BLaER1 treated with 17β-estradiol and CSF1 and Interleukin-3, amounts not matched to agents 10 nM and 100 nM (cell line): ENCODE measurements around the gene STK39.
A peak's percentile ranks its signal among the peaks of the same experiment; 100 is the strongest.

ENCODE experiments used
- H3K27ac ChIP-seq, 11 experiments: shearing (Covaris generic); formaldehyde crosslinking; 2 replicates each; pipeline ENCODE4 v1.8.1; 2022
- H3K27me3 ChIP-seq, 11 experiments: shearing (Covaris generic); formaldehyde crosslinking; 2 replicates each; pipeline ENCODE4 v1.8.1; 2022
- H3K36me3 ChIP-seq, 11 experiments: shearing (Covaris generic); formaldehyde crosslinking; 2 replicates each; pipeline ENCODE4 v1.8.1; 2022
- H3K4me1 ChIP-seq, 10 experiments: shearing (Covaris generic); formaldehyde crosslinking; 2 replicates each; pipeline ENCODE4 v1.8.1; 2022
- H3K4me2 ChIP-seq, 11 experiments: shearing (Covaris generic); formaldehyde crosslinking; 2 replicates each; pipeline ENCODE4 v1.8.1; 2022
- H3K4me3 ChIP-seq, 10 experiments: shearing (Covaris generic); formaldehyde crosslinking; 2 replicates each; pipeline ENCODE4 v1.8.1; 2022
- H3K9ac ChIP-seq, 11 experiments: shearing (Covaris generic); formaldehyde crosslinking; 2 replicates each; pipeline ENCODE4 v1.8.1; 2022
- H3K9me3 ChIP-seq, 11 experiments: shearing (Covaris generic); formaldehyde crosslinking; replicated peaks in 1 of 11; 2 replicates each; pipeline ENCODE4 v1.8.1; 2022
- H4K20me1 ChIP-seq, 11 experiments: shearing (Covaris generic); formaldehyde crosslinking; 2 replicates each; pipeline ENCODE4 v1.8.1; 2022
- Cebpa-rat ChIP-seq, 11 experiments: shearing (Covaris generic); IDR thresholded peaks; 2 replicates each; pipeline ENCODE4 v1.8.1; 2022

STK39 gene

DNA sequence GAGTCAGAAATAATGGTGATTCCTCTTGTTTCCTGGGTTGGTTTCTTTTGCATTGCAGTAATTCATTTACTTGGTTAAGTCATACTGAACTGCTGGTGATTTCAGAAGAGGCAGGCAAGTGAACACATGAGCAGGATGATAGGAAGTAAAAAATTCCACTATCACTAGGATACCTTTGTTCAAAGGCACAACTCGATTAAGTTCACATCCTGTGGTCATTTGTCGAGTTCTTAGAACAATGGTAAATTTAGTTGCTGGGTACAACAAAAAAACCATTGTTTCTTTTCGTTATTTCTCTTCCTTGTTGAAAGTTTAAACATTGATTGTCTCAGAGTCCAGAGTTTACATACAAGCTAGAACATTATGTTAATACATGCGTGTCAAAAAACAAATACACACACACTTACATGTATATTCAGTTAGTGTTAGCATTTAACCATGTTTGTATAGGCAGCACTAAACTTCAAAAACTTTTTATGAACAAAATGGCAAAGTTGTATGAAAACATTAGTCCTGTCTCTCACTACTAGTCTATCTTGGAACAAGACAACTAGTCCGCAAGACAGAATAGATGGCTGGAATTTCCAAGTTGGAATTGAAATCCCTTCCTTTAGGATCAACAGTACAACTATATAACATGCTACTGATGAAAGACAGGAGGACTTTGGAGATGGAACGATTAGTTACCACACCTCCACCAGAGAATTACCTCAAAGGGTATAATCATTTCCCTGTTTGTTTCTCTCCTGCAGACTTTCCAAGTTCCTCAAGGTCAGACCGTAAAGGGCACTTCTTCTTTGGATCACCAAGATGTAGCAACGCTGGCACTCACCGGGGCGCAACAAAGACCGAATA is 26.2 kb downstream of the STK39 start:
- Histone ChIP-seq H3K4me2 (peak overlapping the region in 1 of 11 experiments; percentile 64; a peak in 1 of 22 replicates), H3K27me3 (no peaks in the 10 kb centered on the region), H3K36me3 (peaks cover 0 to 68% (median 25%) of the 10 kb centered on the region in 11 experiments; a peak in 18 of 22 replicates), H3K4me3 (no peak overlapping the region), H3K9ac (no peak overlapping the region), H3K9me3 (peaks cover 0 to 17% (median 10%) of the 10 kb centered on the region in 11 experiments; a peak in 9 of 22 replicates), H4K20me1 (peaks cover 0 to 7% (median 0%) of the 10 kb centered on the region in 11 experiments; a peak in 3 of 22 replicates), H3K4me1 (peaks cover 6 to 44% (median 15%) of the 10 kb centered on the region in 10 experiments; a peak in 19 of 20 replicates), H3K27ac (no peak overlapping the region)
- no peak for TF ChIP-seq Cebpa-rat (IDR thresholded peaks at IDR 0.05)

GRCh38 chr2:168217920-168218319 is 29.5 kb downstream of the STK39 start:
- Histone ChIP-seq H3K27ac (no peak overlapping the region), H3K4me3 (no peak overlapping the region), H3K4me1 (peaks cover 2 to 28% (median 9%) of the 10 kb centered on the region in 10 experiments; a peak in 18 of 20 replicates), H4K20me1 (no peaks in the 10 kb centered on the region; a peak in 1 of 22 replicates), H3K9ac (no peak overlapping the region), H3K36me3 (peaks cover 0 to 92% (median 39%) of the 10 kb centered on the region in 11 experiments; a peak in 18 of 22 replicates), H3K4me2 (peak overlapping the region in 4 of 11 experiments; percentile 16 to 28 (median 26); a peak in 3 of 22 replicates), H3K27me3 (no peaks in the 10 kb centered on the region), H3K9me3 (peaks cover 0 to 33% (median 11%) of the 10 kb centered on the region in 11 experiments; a peak in 10 of 22 replicates)
- TF ChIP-seq Cebpa-rat (IDR thresholded peaks at IDR 0.05): no peak

- peaks cover 0 to 41% (median 15%) of the 10 kb centered on the region in 11 experiments; a peak in 12 of 22 replicates for H3K9me3 ChIP-seq
- peaks cover 0 to 92% (median 41%) of the 10 kb centered on the region in 11 experiments; a peak in 18 of 22 replicates for H3K36me3 ChIP-seq
- H4K20me1 ChIP-seq: no peaks in the 10 kb centered on the region; a peak in 1 of 22 replicates
- H3K27ac ChIP-seq: no peak overlapping the region
- no peak overlapping the region for H3K9ac ChIP-seq
- H3K27me3 ChIP-seq: no peaks in the 10 kb centered on the region
- peaks cover 9 to 28% (median 18%) of the 10 kb centered on the region in 10 experiments for H3K4me1 ChIP-seq
- H3K4me3 ChIP-seq: no peak overlapping the region
- H3K4me2 ChIP-seq: no peak overlapping the region
- no peak for TF ChIP-seq Cebpa-rat (IDR thresholded peaks at IDR 0.05)
These were observed 30.9 kb downstream of the STK39 start for GRCh38 chr2:168216351-168217005.

DNA sequence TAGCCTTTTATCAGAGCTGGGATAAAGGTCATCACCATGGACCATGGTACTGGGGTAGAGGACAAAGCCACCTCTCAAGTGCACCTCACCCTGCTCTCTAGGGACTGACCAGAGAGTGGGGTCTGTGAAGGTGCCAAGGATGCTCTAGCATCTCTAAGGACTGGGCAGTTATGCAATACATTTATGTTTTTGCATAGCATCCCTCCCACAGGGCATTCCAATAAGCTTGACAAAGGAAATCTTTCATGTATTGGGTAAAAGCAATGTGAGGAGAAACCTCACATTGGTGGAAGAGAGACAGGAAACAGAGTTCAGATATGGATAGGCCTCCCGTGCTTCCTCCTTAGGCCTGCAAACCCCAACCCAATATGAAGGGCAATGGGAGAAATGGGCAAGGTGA is 31.6 kb downstream of the STK39 start:
- H3K9me3 ChIP-seq: peaks cover 0 to 47% (median 16%) of the 10 kb centered on the region in 11 experiments; a peak in 13 of 22 replicates
- no peak overlapping the region for H3K4me3 ChIP-seq
- H3K4me1 ChIP-seq: peaks cover 16 to 35% (median 24%) of the 10 kb centered on the region in 10 experiments
- no peak for TF ChIP-seq Cebpa-rat (IDR thresholded peaks at IDR 0.05)
- H3K9ac ChIP-seq: no peak overlapping the region
- H3K27me3 ChIP-seq: no peaks in the 10 kb centered on the region
- no peaks in the 10 kb centered on the region; a peak in 1 of 22 replicates for H4K20me1 ChIP-seq
- H3K36me3 ChIP-seq: peaks cover 0 to 90% (median 38%) of the 10 kb centered on the region in 11 experiments; a peak in 18 of 22 replicates
- H3K27ac ChIP-seq: no peak overlapping the region
- H3K4me2 ChIP-seq: no peak overlapping the region

- Histone ChIP-seq H3K36me3 (peaks cover 0 to 92% (median 44%) of the 10 kb centered on the region in 11 experiments; a peak in 18 of 22 replicates), H4K20me1 (no peaks in the 10 kb centered on the region), H3K27ac (peak overlapping the region in 2 of 11 experiments; percentile 68 to 77; a peak in 1 of 22 replicates), H3K4me1 (peaks cover 23 to 46% (median 31%) of the 10 kb centered on the region in 10 experiments), H3K9ac (no peak overlapping the region), H3K9me3 (peaks cover 0 to 71% (median 40%) of the 10 kb centered on the region in 11 experiments; a peak in 19 of 22 replicates), H3K27me3 (no peaks in the 10 kb centered on the region), H3K4me2 (0 out of 22 replicates have a peak overlapping the region, but pooled peaks of 1 of the 11 experiments have one; percentile 36), H3K4me3 (no peak overlapping the region)
- no peak for TF ChIP-seq Cebpa-rat (IDR thresholded peaks at IDR 0.05)
These were observed 34.5 kb downstream of the STK39 start for GRCh38 chr2:168212866-168213265.

- Histone ChIP-seq H3K27me3 (no peaks in the 10 kb centered on the region), H3K27ac (peak overlapping the region in 9 of 11 experiments; percentile 45 to 78 (median 68); a peak in 17 of 22 replicates), H3K4me2 (peak overlapping the region in 10 of 11 experiments; percentile 30 to 83 (median 61); a peak in 15 of 22 replicates), H4K20me1 (no peaks in the 10 kb centered on the region), H3K9me3 (peaks cover 0 to 78% (median 47%) of the 10 kb centered on the region in 11 experiments; a peak in 19 of 22 replicates), H3K36me3 (peaks cover 0 to 97% (median 51%) of the 10 kb centered on the region in 11 experiments; a peak in 18 of 22 replicates), H3K4me3 (no peak overlapping the region), H3K9ac (no peak overlapping the region), H3K4me1 (peaks cover 23 to 49% (median 31%) of the 10 kb centered on the region in 10 experiments)
- no peak for TF ChIP-seq Cebpa-rat (IDR thresholded peaks at IDR 0.05)
These were observed 35.2 kb downstream of the STK39 start for GRCh38 chr2:168212167-168212566.

GRCh38 chr2:168211664-168212163 is 35.7 kb downstream of the STK39 start:
- Histone ChIP-seq H3K4me3 (no peak overlapping the region), H3K4me2 (peak overlapping the region; percentile 30 to 83 (median 56); a peak in 18 of 22 replicates), H3K36me3 (peaks cover 0 to 97% (median 51%) of the 10 kb centered on the region in 11 experiments; a peak in 18 of 22 replicates), H4K20me1 (no peaks in the 10 kb centered on the region), H3K9ac (peak overlapping the region in 1 of 11 experiments; percentile 24; a peak in 1 of 22 replicates), H3K27me3 (no peaks in the 10 kb centered on the region), H3K4me1 (peaks cover 23 to 49% (median 31%) of the 10 kb centered on the region in 10 experiments), H3K9me3 (peaks cover 0 to 78% (median 50%) of the 10 kb centered on the region in 11 experiments; a peak in 19 of 22 replicates), H3K27ac (peak overlapping the region in 9 of 11 experiments; percentile 45 to 78 (median 68); a peak in 17 of 22 replicates)
- TF ChIP-seq Cebpa-rat (IDR thresholded peaks at IDR 0.05): no peak
